ENCODE measurements around the gene DPYSL3. TPM values are rescaled to one million over a fixed set of nuclear protein-coding genes. Genes with fewer than 3 reads are reported as not detected.

DPYSL3 gene
- total RNA-seq, 3 donors from 2014 or later = 12.0 to 134 (median 31.1) TPM

- no peak for ATAC-seq
- Histone ChIP-seq H3K9me3 (no peaks in the 10 kb centered on the region), H3K36me3 (ENCODE audit: low read depth) (no peaks in the 10 kb centered on the region), H3K4me1 (ENCODE audit: low read depth) (no peaks in the 10 kb centered on the region), H3K4me3 (no peak overlapping the region)
- intact Hi-C loops (cut with DNase I, micrococcal nuclease) = no loop called here
- no peak for TF ChIP-seq CTCF (IDR thresholded peaks at IDR 0.05)
- DNase-seq = no peak
These were observed 48.0 kb downstream of the DPYSL3 start for GRCh38 chr5:147461915-147462314.

GRCh38 chr5:147460380-147460779 is 49.5 kb downstream of the DPYSL3 start:
- no peak for TF ChIP-seq CTCF (IDR thresholded peaks at IDR 0.05)
- Histone ChIP-seq H3K4me3 (no peak overlapping the region), H3K36me3 (ENCODE audit: low read depth) (no peaks in the 10 kb centered on the region), H3K9me3 (no peaks in the 10 kb centered on the region), H3K4me1 (ENCODE audit: low read depth) (no peaks in the 10 kb centered on the region)
- DNase-seq (no peak), ATAC-seq (no peak)
- intact Hi-C loops (cut with DNase I, micrococcal nuclease) = no loop called here

GRCh38 chr5:147458581-147458980 is 51.3 kb downstream of the DPYSL3 start:
- no peak for TF ChIP-seq CTCF (IDR thresholded peaks at IDR 0.05)
- DNase-seq (no peak), ATAC-seq (no peak)
- no peaks in the 10 kb centered on the region for H3K9me3 ChIP-seq
- no peak overlapping the region for H3K4me3 ChIP-seq
- no peaks in the 10 kb centered on the region for H3K36me3 ChIP-seq (ENCODE audit: low read depth)
- peaks cover 9% of the 10 kb centered on the region for H3K4me1 ChIP-seq (ENCODE audit: low read depth)
- intact Hi-C loops (cut with DNase I, micrococcal nuclease) = loop anchor here (10.0 kb wide), 2 partner anchors 46 to 96 kb away; no protein-coding TSS in a partner anchor

- Histone ChIP-seq H3K36me3 (ENCODE audit: low read depth) (no peaks in the 10 kb centered on the region), H3K9me3 (no peaks in the 10 kb centered on the region), H3K4me3 (no peak overlapping the region), H3K4me1 (ENCODE audit: low read depth) (peaks cover 14% of the 10 kb centered on the region)
- intact Hi-C loops (cut with DNase I, micrococcal nuclease) = loop anchor here (10.0 kb wide), 2 partner anchors 49 to 99 kb away; no protein-coding TSS in a partner anchor
- no peak for DNase-seq
- no peak for ATAC-seq
- TF ChIP-seq CTCF (IDR thresholded peaks at IDR 0.05) = no peak
These were observed 53.9 kb downstream of the DPYSL3 start for GRCh38 chr5:147455822-147456450.

- Histone ChIP-seq H3K36me3 (ENCODE audit: low read depth) (no peaks in the 10 kb centered on the region), H3K9me3 (no peaks in the 10 kb centered on the region), H3K4me1 (ENCODE audit: low read depth) (peaks cover 14% of the 10 kb centered on the region), H3K4me3 (no peak overlapping the region)
- ATAC-seq = no peak
- TF ChIP-seq CTCF (IDR thresholded peaks at IDR 0.05) = no peak
- intact Hi-C loops (cut with DNase I, micrococcal nuclease) = loop anchor here (5.0 to 10.0 kb wide), 3 partner anchors 50 to 100 kb away; no protein-coding TSS in a partner anchor
- no peak for DNase-seq
These were observed 54.7 kb downstream of the DPYSL3 start for GRCh38 chr5:147454996-147455677.

Data from mucosa of descending colon (tissue), 3 donors.